Lower lobe of right lung (tissue), 2 donors: ENCODE data around the gene DYNLRB2. TPM values are rescaled to one million over a fixed set of nuclear protein-coding genes. Genes with fewer than 3 reads are reported as not detected.

Source experiments
- ATAC-seq, 2 donors: fragments of 200-7000 bp; cut with Tn5 transposase; one replicate each; pipeline ENCODE4 v1.9.1; 2020 to 2022; ENCODE audit warnings: mild to moderate bottlenecking in 2 of 2, moderate library complexity in 2 of 2
- DNase-seq: peaks from one replicate; pipeline ENCODE4 v3.0.0-alpha.2; 2020
- H3K27ac ChIP-seq: fragments of 200-600 bp; one replicate; pipeline ENCODE4 v1.8.0; 2022
- H3K27me3 ChIP-seq: fragments of 200-600 bp; one replicate; pipeline ENCODE4 v1.8.0; 2022; ENCODE audit warnings: low read depth
- H3K36me3 ChIP-seq: fragments of 200-600 bp; one replicate; pipeline ENCODE4 v1.8.0; 2022; ENCODE audit warnings: mild to moderate bottlenecking
- H3K4me1 ChIP-seq: fragments of 200-600 bp; one replicate; pipeline ENCODE4 v1.8.0; 2022
- H3K4me3 ChIP-seq: fragments of 200-600 bp; one replicate; pipeline ENCODE4 v1.8.0; 2022; ENCODE audit warnings: mild to moderate bottlenecking
- H3K9me3 ChIP-seq: fragments of 200-600 bp; one replicate; pipeline ENCODE4 v1.8.0; 2022
- CTCF ChIP-seq: fragments of 200-600 bp; IDR thresholded peaks from one replicate; pipeline ENCODE4 v1.8.0; 2022; ENCODE audit warnings: antibody characterized with exemption, mild to moderate bottlenecking
- intact Hi-C: fragments of 100-400 bp; cut with DNase I; formaldehyde crosslinking; loops from one replicate; pipeline ENCODE4 v1.11.0; 2022
- total RNA-seq: library from RNA; stranded (reverse); fragmentation: NEBNext Ultra II Directional; extraction: Animal tissue kit (Norgen Biotek cat#: 25700); gene quantifications from one replicate; pipeline ENCODE4 v1.2.1, GENCODE V29; 2021
- donor health status: DM: no; HTN: yes; CAD: no; lungs with severe emphysema.

DYNLRB2 gene
- total RNA-seq, 1 donor from 2014 or later, result 7.1 TPM

DNA sequence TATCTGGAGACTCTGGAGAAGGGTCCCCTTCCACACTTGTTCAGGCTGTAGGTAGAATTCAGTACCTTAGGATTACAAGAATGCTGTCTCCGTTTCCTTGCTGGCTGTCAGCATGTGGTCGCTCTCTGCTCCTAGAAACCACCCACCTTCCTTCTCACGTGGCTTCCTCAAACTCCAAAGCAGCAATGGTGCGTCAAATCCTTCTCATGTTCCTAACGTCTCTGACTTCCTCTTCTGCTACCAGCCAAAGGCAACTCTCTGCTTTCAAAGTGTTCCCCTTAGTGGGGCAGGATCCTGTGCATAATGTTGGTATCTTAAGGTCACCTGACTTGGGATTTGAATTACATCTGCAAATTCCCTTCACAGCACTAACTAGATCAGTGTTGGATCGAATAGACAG is 30.9 kb upstream of the DYNLRB2 start:
- Histone ChIP-seq H3K4me1 (no peaks in the 10 kb centered on the region), H3K27me3 (peaks cover 5% of the 10 kb centered on the region), H3K36me3 (no peaks in the 10 kb centered on the region), H3K9me3 (no peaks in the 10 kb centered on the region), H3K27ac (no peak overlapping the region), H3K4me3 (no peak overlapping the region)
- intact Hi-C loops, result no loop called here
- DNase-seq (no peak), ATAC-seq (no peak)
- no peak for TF ChIP-seq CTCF

DNA sequence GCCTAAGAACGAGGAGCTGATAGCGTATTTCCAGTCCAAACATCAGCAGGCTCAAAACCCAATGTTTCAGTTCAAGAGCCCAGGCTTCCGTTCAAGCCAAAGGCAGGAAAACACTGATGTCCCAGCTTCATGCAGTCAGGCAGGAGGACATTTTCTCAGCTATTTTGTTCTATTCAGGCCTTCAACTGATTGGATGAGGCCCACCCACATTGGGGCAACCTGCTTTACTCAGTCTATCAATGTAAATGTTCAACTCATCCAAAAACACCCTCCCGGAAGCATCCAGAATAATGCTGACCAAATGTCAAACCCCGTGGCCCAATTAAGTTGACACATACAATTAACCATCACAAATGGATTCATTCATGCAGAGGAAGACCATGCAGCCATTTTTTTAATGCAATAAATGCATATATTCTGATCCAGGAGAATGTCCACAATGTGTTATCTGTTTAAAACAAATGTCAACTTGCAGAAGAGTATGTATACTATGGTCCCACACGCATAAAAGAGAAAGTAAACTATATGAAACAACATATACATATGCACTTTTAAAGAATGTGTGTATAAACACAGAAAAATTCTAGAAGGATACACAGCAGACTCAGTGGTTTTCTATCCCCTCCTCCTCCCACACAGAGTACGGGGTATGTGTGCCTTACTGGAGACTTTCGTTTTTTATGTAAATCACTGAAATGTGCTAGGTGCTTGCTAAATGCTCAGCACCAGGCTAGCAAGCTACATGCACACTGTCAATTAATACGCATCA is 28.8 kb upstream of the DYNLRB2 start:
- no peak for TF ChIP-seq CTCF

GRCh38 chr16:80512593-80512853 is 28.3 kb upstream of the DYNLRB2 start:
- no peaks in the 10 kb centered on the region for H3K4me1 ChIP-seq
- H3K9me3 ChIP-seq, result no peaks in the 10 kb centered on the region
- intact Hi-C loops, result no loop called here
- no peak for DNase-seq
- no peak for TF ChIP-seq CTCF
- ATAC-seq, result no peak
- no peaks in the 10 kb centered on the region for H3K36me3 ChIP-seq
- peaks cover 5% of the 10 kb centered on the region for H3K27me3 ChIP-seq
- H3K27ac ChIP-seq, result no peak overlapping the region
- H3K4me3 ChIP-seq, result no peak overlapping the region

More for the DNA sequence above, 28.8 kb upstream of the DYNLRB2 start:
- DNase-seq, result no peak
- no peak overlapping the region for H3K4me3 ChIP-seq
- H3K27ac ChIP-seq, result no peak overlapping the region
- H3K27me3 ChIP-seq, result peaks cover 5% of the 10 kb centered on the region
- no peak for ATAC-seq
- no peaks in the 10 kb centered on the region for H3K9me3 ChIP-seq
- intact Hi-C loops, result no loop called here
- no peaks in the 10 kb centered on the region for H3K4me1 ChIP-seq
- H3K36me3 ChIP-seq, result no peaks in the 10 kb centered on the region

DNA sequence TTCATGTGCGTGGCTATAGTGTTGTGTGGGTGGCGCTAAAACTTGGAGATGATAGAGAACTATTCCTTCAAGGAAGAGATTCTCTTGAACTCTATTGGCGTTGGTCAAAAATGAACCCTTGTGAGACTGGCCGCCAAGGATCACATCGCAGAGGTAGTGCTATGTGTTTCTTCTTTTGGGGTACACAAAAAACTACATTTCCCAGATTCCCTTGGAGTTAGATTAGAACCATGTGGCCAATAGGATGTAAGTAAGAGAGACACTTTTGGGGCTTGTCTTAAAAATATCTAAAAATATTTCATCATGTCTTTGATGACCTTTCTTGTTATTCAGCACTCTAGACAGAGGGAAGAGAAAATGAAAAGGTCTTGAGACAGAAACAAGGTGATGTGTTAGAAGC is 25.4 kb upstream of the DYNLRB2 start:
- Histone ChIP-seq H3K27ac (no peak overlapping the region), H3K4me1 (no peaks in the 10 kb centered on the region), H3K9me3 (no peaks in the 10 kb centered on the region), H3K4me3 (no peak overlapping the region), H3K27me3 (peaks cover 5% of the 10 kb centered on the region), H3K36me3 (no peaks in the 10 kb centered on the region)
- ATAC-seq (no peak), DNase-seq (no peak)
- intact Hi-C loops, result no loop called here
- TF ChIP-seq CTCF, result no peak

DNA sequence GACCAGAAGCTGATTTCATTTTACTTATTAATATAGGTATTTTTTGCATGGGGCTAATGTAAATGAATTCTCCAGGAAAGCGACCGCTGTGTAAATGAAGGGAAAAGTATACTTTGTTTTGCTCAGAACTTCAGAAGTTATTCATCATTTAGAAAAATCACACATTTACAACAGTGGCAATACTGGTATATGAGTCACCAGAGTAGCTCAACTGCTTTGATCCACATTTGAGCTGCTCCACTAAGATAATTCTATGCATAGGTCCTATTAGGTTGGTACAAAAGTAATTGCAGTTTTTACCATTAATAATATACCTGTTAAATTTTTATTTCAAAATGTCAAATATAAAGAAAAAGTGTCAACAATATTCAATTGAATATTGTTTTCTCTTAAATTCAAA is 22.9 kb upstream of the DYNLRB2 start:
- H3K4me3 ChIP-seq, result no peak overlapping the region
- no peaks in the 10 kb centered on the region for H3K4me1 ChIP-seq
- intact Hi-C loops, result no loop called here
- no peaks in the 10 kb centered on the region for H3K9me3 ChIP-seq
- H3K27me3 ChIP-seq, result peaks cover 5% of the 10 kb centered on the region
- ATAC-seq (no peak), DNase-seq (no peak)
- TF ChIP-seq CTCF, result no peak
- H3K36me3 ChIP-seq, result no peaks in the 10 kb centered on the region
- H3K27ac ChIP-seq, result no peak overlapping the region
